Liver (tissue), 9 donors: ENCODE results near the gene PTH2. TPM values are rescaled to one million over a fixed set of nuclear protein-coding genes. Genes with fewer than 3 reads are reported as not detected.

ENCODE experiments used
- DNase-seq: peaks from one replicate; pipeline ENCODE4 v3.0.0-alpha.2; 2017; ENCODE audit warnings: low spot score
- H3K27ac ChIP-seq, 2 donors: one replicate each; pipeline ENCODE4 v1.7.0; 2013; ENCODE audit warnings: inconsistent platforms in 2 of 2, low read length in 2 of 2, control low read depth in 1 of 2, low read depth in 1 of 2, mild to moderate bottlenecking in 1 of 2
- H3K27me3 ChIP-seq, 4 donors: one replicate each; pipeline versions ENCODE4 v1.6.1 to v1.7.0; 2013; ENCODE audit warnings: low read length in 3 of 4, inconsistent platforms in 1 of 4, mild to moderate bottlenecking in 1 of 4, moderate library complexity in 1 of 4; ENCODE audit not compliant: control insufficient read depth in 4 of 4, insufficient read depth in 4 of 4
- H3K36me3 ChIP-seq, 4 donors: one replicate each; pipeline versions ENCODE4 v1.6.1 to v1.7.0; 2013; ENCODE audit warnings: low read length in 3 of 4, mild to moderate bottlenecking in 3 of 4, low read depth in 1 of 4, moderate library complexity in 1 of 4; ENCODE audit not compliant: control insufficient read depth in 4 of 4, insufficient read depth in 3 of 4
- H3K4me1 ChIP-seq, 4 donors: one replicate each; pipeline versions ENCODE4 v1.6.1 to v1.7.0; 2013; ENCODE audit warnings: low read length in 3 of 4, mild to moderate bottlenecking in 3 of 4, moderate library complexity in 1 of 4; ENCODE audit not compliant: control insufficient read depth in 4 of 4, insufficient read depth in 4 of 4
- H3K4me3 ChIP-seq, 3 donors: one replicate each; pipeline versions ENCODE4 v1.6.1 to v1.7.0; 2013; ENCODE audit warnings: low read length in 3 of 3, control low read depth in 1 of 3, low read depth in 1 of 3, mild to moderate bottlenecking in 1 of 3
- H3K9ac ChIP-seq, 2 donors: one replicate each; pipeline ENCODE4 v1.7.0; 2013; ENCODE audit warnings: low read length in 2 of 2, mild to moderate bottlenecking in 2 of 2, moderate library complexity in 2 of 2, control low read depth in 1 of 2, low read depth in 1 of 2
- H3K9me3 ChIP-seq, 4 donors: one replicate each; pipeline versions ENCODE4 v1.6.1 to v1.7.0; 2013; ENCODE audit warnings: low read length in 3 of 4; ENCODE audit not compliant: control insufficient read depth in 4 of 4
- CTCF ChIP-seq: fragments of 150-350 bp; IDR thresholded peaks from 2 replicates; pipeline ENCODE4 v1.5.1; 2017; ENCODE audit warnings: improper control_type of control experiment, low read depth, low read length; ENCODE audit not compliant: missing input control
- EGR1 ChIP-seq, 2 donors: IDR thresholded peaks; 2 replicates each; pipeline ENCODE4 v1.6.1; 2016 to 2018; ENCODE audit warnings: antibody characterized with exemption in 2 of 2, low read depth in 2 of 2
- FOXA1 ChIP-seq: IDR thresholded peaks from 2 replicates; pipeline ENCODE4 v1.6.1; 2016; ENCODE audit warnings: antibody characterized with exemption
- FOXA2 ChIP-seq: IDR thresholded peaks from 2 replicates; pipeline ENCODE4 v1.6.1; 2016; ENCODE audit warnings: antibody characterized with exemption
- GABPA ChIP-seq, 2 donors: IDR thresholded peaks in 1 of 2; conservative IDR thresholded peaks in 1 of 2; 2 replicates each; pipeline ENCODE4 v1.6.1; 2016; ENCODE audit warnings: antibody characterized with exemption in 2 of 2, mild to moderate bottlenecking in 1 of 2, moderate library complexity in 1 of 2
- HNF4A ChIP-seq, 2 donors: conservative IDR thresholded peaks; 2 replicates each; pipeline ENCODE4 v1.6.1; 2016; ENCODE audit warnings: antibody characterized with exemption in 2 of 2, mild to moderate bottlenecking in 2 of 2
- HNF4G ChIP-seq: IDR thresholded peaks from 2 replicates; pipeline ENCODE4 v1.6.1; 2016; ENCODE audit warnings: antibody characterized with exemption
- JUND ChIP-seq, 2 donors: IDR thresholded peaks; 2 replicates each; pipeline ENCODE4 v1.6.1; 2016; ENCODE audit warnings: antibody characterized with exemption in 2 of 2
- MAX ChIP-seq: IDR thresholded peaks from 2 replicates; pipeline ENCODE4 v1.6.1; 2016; ENCODE audit warnings: antibody characterized with exemption
- NR2F2 ChIP-seq: IDR thresholded peaks from 2 replicates; pipeline ENCODE4 v1.6.1; 2016; ENCODE audit warnings: antibody characterized with exemption
- RAD21 ChIP-seq, 2 donors: IDR thresholded peaks; 2 replicates each; pipeline ENCODE4 v1.6.1; 2016; ENCODE audit warnings: antibody characterized with exemption in 2 of 2, mild to moderate bottlenecking in 2 of 2
- REST ChIP-seq: IDR thresholded peaks from 2 replicates; pipeline ENCODE4 v1.6.1; 2016; ENCODE audit warnings: antibody characterized with exemption, mild to moderate bottlenecking
- RXRA ChIP-seq, 2 donors: IDR thresholded peaks; 2 replicates each; pipeline ENCODE4 v1.6.1; 2017 to 2018; ENCODE audit warnings: antibody characterized with exemption in 2 of 2, mild to moderate bottlenecking in 1 of 2
- SP1 ChIP-seq: IDR thresholded peaks from 2 replicates; pipeline ENCODE4 v1.6.1; 2018; ENCODE audit warnings: antibody characterized with exemption, mild to moderate bottlenecking
- TAF1 ChIP-seq: conservative IDR thresholded peaks from 2 replicates; pipeline ENCODE4 v1.6.1; 2016; ENCODE audit warnings: antibody characterized with exemption, mild to moderate bottlenecking
- YY1 ChIP-seq: IDR thresholded peaks from 2 replicates; pipeline ENCODE4 v1.6.1; 2016; ENCODE audit warnings: antibody characterized with exemption, mild to moderate bottlenecking
- ZBTB33 ChIP-seq: IDR thresholded peaks from 2 replicates; pipeline ENCODE4 v1.6.1; 2016; ENCODE audit warnings: antibody characterized with exemption
- WGBS: extraction: QIAGEN DNeasy Blood & Tissue Kit; methylation state at CpG from one replicate; pipeline ENCODE4 v1.1.7; 2013; 5-methylcytosine and 5-hydroxymethylcytosine counted together
- polyA plus RNA-seq, 2 donors: library from polyadenylated mRNA; stranded (reverse) in 1 of 2; unstranded in 1 of 2; fragments of 200-250 nt in 1 of 2; fragments of >200 nt in 1 of 2; fragmentation: Nextera tagmentation in 1 of 2; extraction: Ambion mirVana in 1 of 2; gene quantifications; one replicate each; pipeline versions ENCODE4 v1.2.1 to v1.2.3, GENCODE V29; 2013 to 2015
- total RNA-seq, 2 donors: library from RNA; depleted of rRNA; stranded (reverse); fragments of >200 nt; gene quantifications; one replicate each; pipeline ENCODE4 v1.2.3, GENCODE V29; 2014
- TF ChIP-seq, protein P1 (sequence below): IDR thresholded peaks from 2 replicates; pipeline ENCODE4 v1.6.1; 2016; ENCODE audit warnings: antibody characterized with exemption
- donor health status: healthy.
- donor health status: healthy.
- donor health status: healthy.
- donor health status: healthy.
- donor health status: healthy.

PTH2 gene
- total and polyA plus RNA-seq, 4 donors, result not detected

- DNase-seq, result no peak
- peak overlapping the region in 1 of 2 donors; percentile 60 for H3K27ac ChIP-seq
- peaks cover 0 to 17% (median 3%) of the 10 kb centered on the region in 4 donors for H3K36me3 ChIP-seq
- no peaks in the 10 kb centered on the region for H3K9me3 ChIP-seq
- no peaks in the 10 kb centered on the region for H3K4me1 ChIP-seq
- H3K9ac ChIP-seq, result no peak overlapping the region
- H3K27me3 ChIP-seq, result no peaks in the 10 kb centered on the region
- H3K4me3 ChIP-seq, result no peak overlapping the region
- TF ChIP-seq TAF1 (no peak), SP1 (no peak), FOXA2 (no peak), JUND (IDR thresholded peaks at IDR 0.05) (no peak), REST (no peak), GABPA (IDR thresholded peaks at IDR 0.05 in 1 of 2, conservative IDR thresholded peaks at IDR 0.05 in 1 of 2) (no peak), MAX (no peak), YY1 (no peak), RAD21 (IDR thresholded peaks at IDR 0.05) (no peak), NR2F2 (no peak), CTCF (no peak), ZBTB33 (no peak), RXRA (IDR thresholded peaks at IDR 0.05) (no peak), EGR1 (IDR thresholded peaks at IDR 0.05; ENCODE audit: low read depth in 2 of 2) (no peak), HNF4A (conservative IDR thresholded peaks at IDR 0.05) (no peak), FOXA1 (no peak), HNF4G (no peak)
- TF ChIP-seq, protein P1, sequence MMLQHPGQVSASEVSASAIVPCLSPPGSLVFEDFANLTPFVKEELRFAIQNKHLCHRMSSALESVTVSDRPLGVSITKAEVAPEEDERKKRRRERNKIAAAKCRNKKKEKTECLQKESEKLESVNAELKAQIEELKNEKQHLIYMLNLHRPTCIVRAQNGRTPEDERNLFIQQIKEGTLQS, result no peak
- WGBS, result 95% methylated on average over 19 of the region's 19 CpGs
These were observed 45.0 kb upstream of the PTH2 start for GRCh38 chr19:49468199-49468598.
